DMS79 treated with DMSO at 0.1 percent for 48 hours (cell line): Measurements from ENCODE around the gene RFXANK.
"Not testable (repeated sequence)": the region's sequence is repeated elsewhere in the genome, so short reads cannot be mapped to it uniquely, and the experiment has no call there.

Source experiments
- DNase-seq: peaks from one replicate; lab custom pipeline; 2025; lab: John Stamatoyannopoulos, UW

Gene RFXANK

GRCh38 chr19:19206938-19207337, 14.9 kb downstream of the RFXANK start:
- DNase-seq = no peak

DNA sequence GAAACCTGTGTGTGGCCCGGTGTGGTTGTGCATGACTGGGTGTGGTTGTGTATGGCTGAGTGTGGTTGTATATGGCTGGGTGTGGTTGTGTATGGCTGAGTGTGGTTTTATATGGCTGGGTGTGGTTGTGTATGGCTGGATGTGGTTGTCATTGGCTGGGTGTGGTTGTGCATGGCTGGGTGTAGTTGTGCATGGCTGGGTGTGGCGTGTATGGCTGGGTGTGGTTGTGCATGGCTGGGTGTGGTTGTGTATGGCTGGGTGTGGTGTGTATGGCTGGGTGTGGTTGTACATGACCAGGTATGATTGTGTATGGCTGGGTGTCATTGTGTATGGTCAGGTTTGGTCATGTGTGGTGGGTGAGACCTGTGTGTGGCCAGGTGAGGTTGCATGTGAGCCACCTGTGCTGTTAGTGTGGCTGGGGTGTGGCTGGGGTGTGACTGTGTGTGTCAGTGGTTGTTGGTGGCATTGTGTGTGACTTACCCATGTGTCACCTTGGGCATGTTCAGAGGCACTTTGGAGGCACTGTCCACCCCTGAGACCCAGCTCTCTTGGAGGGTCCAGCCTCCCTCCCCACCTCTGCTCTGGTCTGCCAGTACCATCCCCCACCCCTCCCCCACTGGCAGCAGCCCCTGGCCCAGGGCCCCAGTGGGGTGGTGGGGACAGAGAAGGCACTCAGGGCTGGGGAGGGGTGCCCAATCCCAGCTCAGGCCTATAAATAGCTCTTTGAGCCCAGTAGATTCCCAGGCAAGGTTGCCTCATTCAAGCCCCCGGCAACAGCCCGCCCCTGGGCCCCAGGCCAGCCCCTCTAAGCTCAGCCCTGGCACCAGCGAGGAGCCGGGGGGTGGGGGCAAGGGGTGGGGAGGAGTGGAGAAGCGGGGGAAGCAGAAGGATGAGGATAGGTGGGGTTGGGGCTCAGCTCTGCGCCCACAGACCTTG, 15.8 kb downstream of the RFXANK start:
- no peak for DNase-seq

GRCh38 chr19:19209372-19209771, 17.3 kb downstream of the RFXANK start:
- peak; percentile 27 for DNase-seq

- DNase-seq = peak; percentile 54
Observed at GRCh38 chr19:19211499-19212420, 19.7 kb downstream of the RFXANK start, which contains the start of gene NCAN. TSS of gene NCAN (plus strand) at chr19:19211958. CDS start at chr19:19216954, 4,996 bp downstream.

- no peak for DNase-seq
Observed at GRCh38 chr19:19212916-19213315, 20.9 kb downstream of the RFXANK start.

DNA sequence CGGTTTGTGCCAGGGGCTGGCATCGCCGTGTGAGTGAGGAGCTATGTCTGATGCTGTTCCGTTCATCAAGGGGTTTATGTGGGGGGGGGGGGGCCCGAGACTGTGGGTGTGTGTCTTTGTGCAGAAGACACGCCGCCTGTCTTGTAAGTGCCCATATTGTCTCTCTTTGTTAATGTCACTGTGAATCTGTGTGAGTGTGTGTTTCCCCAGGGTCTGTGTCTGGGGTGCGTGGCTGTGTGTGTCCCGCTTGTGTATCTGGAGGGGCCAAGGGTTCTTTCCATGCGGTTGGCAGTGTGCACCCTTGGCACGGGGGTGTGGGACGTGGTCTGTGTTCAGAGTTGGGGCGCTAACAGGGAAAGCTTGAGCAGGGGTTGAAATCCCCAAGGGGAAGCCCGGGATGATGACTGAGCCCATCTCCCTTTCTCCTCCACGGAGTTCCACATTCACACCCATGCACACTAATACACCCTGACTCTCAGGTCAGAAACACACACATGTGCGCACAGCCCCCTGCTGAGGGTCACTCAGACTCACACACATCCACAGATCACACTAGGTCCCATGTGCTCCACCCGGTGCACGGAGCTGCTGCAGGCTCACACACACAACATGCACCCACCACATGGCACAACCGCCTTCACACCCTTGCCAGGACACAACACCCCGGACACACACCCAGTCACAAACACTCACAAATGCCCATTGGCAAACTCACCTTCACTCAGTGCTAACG, 21.5 kb downstream of the RFXANK start:
- no peak for DNase-seq

DNA sequence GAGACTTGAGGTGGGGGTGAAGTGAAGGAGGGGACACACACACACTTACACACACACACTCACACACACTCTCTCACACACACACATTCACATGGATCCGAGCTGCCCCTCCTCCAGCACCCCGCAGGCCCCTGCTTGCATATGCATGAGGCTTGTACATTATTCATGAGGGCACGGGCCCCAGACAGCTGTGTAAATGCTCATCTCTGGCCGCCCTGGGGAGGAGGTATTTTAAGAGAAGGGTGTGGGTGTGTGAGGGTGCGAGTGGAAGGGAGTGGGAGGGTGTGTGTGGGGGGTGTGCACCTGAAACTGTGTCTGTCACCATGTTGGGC, 22.1 kb downstream of the RFXANK start:
- no peak for DNase-seq

GRCh38 chr19:19214892-19215291, 22.8 kb downstream of the RFXANK start:
- DNase-seq = no peak

- DNase-seq = no peak
Observed at GRCh38 chr19:19215792-19216191, 23.7 kb downstream of the RFXANK start.

- no peak for DNase-seq
Observed at GRCh38 chr19:19217099-19217498, 25.0 kb downstream of the RFXANK start.

- no peak for DNase-seq
Observed at GRCh38 chr19:19218911-19219310, 26.9 kb downstream of the RFXANK start.

DNA sequence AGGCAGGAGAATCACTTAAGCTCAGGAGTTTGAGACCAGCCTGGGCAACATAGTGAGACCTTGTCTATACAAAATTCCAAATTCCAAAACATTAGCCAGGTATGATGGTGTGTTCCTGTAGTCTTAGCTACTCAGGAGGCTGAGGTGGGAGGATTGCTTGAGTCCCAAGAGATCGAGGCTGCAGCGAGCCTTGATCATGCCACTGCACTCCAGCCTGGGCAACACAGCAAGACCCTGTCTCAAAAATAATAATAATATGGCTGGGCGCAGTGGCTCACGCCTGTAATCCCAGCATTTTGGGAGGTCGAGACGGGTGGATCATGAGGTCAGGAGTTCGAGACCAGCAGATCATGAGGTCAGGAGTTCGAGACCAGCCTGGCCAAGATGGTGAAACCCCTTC, 28.9 kb downstream of the RFXANK start:
- not testable (repeated sequence) for DNase-seq

GRCh38 chr19:19223060-19223459, 31.0 kb downstream of the RFXANK start:
- no peak for DNase-seq

DNA sequence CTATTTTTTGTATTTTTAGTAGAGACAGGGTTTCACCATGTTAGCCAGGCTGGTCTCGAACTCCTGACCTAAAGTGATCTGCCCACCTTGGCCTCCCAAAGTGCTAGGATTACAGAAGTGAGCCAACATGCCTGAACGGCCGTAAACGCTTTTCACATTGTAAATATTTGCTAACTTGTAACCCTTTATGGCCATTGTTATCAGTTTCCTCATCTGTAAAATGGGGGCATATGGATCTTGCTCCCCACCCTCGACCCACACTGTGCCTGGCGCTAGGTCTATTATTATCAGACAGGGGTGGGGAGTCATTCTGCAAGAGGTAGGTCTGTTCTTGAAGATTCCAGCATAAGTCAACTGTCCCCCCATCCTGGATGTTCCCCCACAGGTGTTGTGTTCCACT, 31.6 kb downstream of the RFXANK start:
- DNase-seq = no peak

GRCh38 chr19:19224150-19224851, 32.2 kb downstream of the RFXANK start:
- no peak for DNase-seq

- DNase-seq = no peak
Observed at GRCh38 chr19:19224852-19225494, 32.9 kb downstream of the RFXANK start.

DNA sequence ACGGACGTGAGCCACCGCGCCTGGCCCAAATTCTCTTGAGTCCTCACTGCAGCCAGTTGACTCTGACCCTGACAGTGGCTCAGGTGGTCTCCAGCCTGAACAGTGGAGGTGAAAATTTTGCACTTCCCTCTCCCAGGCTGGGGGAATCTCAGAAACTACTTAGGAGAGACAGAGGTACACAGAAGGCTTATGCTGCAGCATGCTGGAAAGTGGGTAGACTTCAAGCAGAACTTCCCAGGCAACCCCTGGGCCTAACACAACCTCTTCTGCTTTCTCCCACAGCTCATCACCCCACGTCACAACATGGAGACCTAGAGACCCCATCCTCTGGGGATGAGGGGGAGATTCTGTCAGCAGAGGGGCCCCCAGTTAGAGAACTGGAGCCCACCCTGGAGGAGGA, 34.1 kb downstream of the RFXANK start:
- no peak for DNase-seq

DNA sequence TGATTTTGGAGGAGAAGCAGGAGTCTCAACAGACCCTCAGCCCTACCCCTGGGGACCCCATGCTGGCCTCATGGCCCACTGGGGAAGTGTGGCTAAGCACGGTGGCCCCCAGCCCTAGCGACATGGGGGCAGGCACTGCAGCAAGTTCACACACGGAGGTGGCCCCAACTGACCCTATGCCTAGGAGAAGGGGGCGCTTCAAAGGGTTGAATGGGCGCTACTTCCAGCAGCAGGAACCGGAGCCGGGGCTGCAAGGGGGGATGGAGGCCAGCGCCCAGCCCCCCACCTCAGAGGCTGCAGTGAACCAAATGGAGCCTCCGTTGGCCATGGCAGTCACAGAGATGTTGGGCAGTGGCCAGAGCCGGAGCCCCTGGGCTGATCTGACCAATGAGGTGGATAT, 34.6 kb downstream of the RFXANK start:
- DNase-seq = no peak

DNA sequence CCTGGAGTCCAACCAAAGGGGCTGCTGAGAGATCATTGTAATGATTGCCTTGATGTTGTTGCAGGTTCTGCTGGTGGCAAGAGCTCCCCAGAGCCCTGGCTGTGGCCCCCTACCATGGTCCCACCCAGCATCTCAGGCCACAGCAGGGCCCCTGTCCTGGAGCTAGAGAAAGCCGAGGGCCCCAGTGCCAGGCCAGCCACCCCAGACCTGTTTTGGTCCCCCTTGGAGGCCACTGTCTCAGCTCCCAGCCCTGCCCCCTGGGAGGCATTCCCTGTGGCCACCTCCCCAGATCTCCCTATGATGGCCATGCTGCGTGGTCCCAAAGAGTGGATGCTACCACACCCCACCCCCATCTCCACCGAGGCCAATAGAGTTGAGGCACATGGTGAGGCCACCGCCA, 35.2 kb downstream of the RFXANK start:
- no peak for DNase-seq

DNA sequence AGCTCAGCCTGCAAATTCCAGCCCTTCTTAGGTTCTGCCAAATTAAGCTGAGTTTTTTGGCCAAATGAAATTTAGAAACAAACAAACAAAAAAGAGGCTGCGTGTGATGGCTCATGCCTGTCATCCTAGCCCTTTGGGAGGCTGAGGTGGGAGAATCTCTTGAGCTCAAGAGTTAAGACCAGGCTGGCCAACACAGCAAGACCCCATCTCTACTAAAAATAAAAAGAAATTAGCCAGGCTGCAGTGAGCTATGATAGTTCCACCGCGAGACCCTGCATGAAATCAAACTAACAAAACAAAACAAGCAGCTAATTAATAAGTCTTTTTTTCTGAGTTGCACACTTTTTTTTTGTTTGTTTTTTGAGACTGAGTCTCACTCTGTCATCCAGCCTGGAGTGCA, 37.6 kb downstream of the RFXANK start:
- no peak for DNase-seq

DNA sequence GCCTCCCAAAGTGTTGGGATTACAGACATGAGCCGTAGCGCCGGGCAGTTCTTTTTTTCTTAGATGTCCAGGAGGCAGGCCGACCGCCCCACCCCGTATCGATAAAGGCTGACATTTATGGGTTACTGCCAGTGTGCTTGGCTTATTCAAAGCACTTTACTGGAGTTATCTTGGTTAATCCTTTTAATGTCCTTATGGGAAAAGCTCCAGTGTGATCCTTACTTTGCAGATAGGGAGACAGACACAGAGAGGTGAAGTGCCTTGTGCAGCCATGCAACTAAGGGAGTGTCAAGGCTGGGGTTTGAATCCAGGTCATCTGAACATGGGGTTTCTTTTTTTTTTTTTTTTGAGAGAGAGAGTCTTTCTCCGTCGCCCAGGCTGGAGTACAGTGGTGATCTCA, 38.9 kb downstream of the RFXANK start:
- no peak for DNase-seq
